ENCODE measurements around the gene PIK3CD. TPM values are rescaled to one million over a fixed set of nuclear protein-coding genes. Genes with fewer than 3 reads are reported as not detected.

Gene PIK3CD
- total RNA-seq, 1 donor from 2014 or later = 28.3 TPM

GRCh38 chr1:9726406-9726805, 74.9 kb downstream of the PIK3CD start:
- Histone ChIP-seq H3K4me3 (no peak overlapping the region), H3K4me1 (peaks cover 3% of the 10 kb centered on the region), H3K27me3 (ENCODE audit: low read depth) (no peaks in the 10 kb centered on the region), H3K27ac (no peak overlapping the region), H3K9me3 (peaks cover 8% of the 10 kb centered on the region), H3K36me3 (peaks cover 90% of the 10 kb centered on the region)
- intact Hi-C loops (cut with DNase I) = no loop called here
- ATAC-seq (no peak), DNase-seq (no peak)
- TF ChIP-seq CTCF (IDR thresholded peaks at IDR 0.05) = no peak

GRCh38 chr1:9726905-9727595, 75.5 kb downstream of the PIK3CD start:
- Histone ChIP-seq H3K4me3 (no peak overlapping the region), H3K27ac (no peak overlapping the region), H3K27me3 (ENCODE audit: low read depth) (no peaks in the 10 kb centered on the region), H3K9me3 (peaks cover 8% of the 10 kb centered on the region), H3K4me1 (peaks cover 3% of the 10 kb centered on the region), H3K36me3 (peaks cover 90% of the 10 kb centered on the region)
- no peak for TF ChIP-seq CTCF (IDR thresholded peaks at IDR 0.05)
- ATAC-seq = peak in 1 of 2 donors; percentile 6
- intact Hi-C loops (cut with DNase I) = no loop called here
- DNase-seq = no peak

DNA sequence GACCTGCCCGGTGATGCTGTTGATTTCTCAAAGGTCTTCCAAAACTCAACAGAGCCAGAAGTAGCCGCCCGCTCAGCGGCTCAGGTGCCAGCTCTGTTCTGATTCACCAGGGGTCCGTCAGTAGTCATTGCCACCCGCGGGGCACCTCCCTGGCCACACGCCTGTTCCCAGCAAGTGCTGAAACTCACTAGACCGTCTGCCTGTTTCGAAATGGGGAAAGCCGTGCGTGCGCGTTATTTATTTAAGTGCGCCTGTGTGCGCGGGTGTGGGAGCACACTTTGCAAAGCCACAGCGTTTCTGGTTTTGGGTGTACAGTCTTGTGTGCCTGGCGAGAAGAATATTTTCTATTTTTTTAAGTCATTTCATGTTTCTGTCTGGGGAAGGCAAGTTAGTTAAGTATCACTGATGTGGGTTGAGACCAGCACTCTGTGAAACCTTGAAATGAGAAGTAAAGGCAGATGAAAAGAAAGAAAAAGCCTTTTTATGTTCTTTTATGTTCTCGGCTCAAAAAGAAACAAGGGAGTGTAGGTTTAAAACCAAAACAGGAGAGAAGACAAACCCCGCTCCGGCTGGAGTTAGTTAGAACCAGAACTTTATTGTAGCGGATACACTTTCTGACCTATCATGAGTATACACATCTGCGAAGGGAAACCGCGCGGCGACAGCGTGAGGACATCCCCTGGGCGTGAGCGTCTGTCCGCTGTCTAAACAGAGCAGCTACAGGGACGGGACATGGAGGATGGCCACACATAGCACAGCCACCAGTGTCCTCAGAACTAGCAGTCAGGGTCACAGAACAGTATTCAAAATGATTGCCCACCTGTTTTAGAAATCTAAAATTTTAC, 77.1 kb downstream of the PIK3CD start:
- no peak for TF ChIP-seq CTCF (IDR thresholded peaks at IDR 0.05)
- H3K4me1 ChIP-seq = peaks cover 3% of the 10 kb centered on the region
- no peak overlapping the region for H3K4me3 ChIP-seq
- intact Hi-C loops (cut with DNase I) = no loop called here
- no peaks in the 10 kb centered on the region for H3K9me3 ChIP-seq
- peaks cover 91% of the 10 kb centered on the region for H3K36me3 ChIP-seq
- no peak overlapping the region for H3K27ac ChIP-seq
- no peaks in the 10 kb centered on the region for H3K27me3 ChIP-seq (ENCODE audit: low read depth)
- ATAC-seq (no peak), DNase-seq (no peak)

GRCh38 chr1:9729523-9729922, 78.0 kb downstream of the PIK3CD start:
- TF ChIP-seq CTCF (IDR thresholded peaks at IDR 0.05) = no peak
- intact Hi-C loops (cut with DNase I) = no loop called here
- H3K4me1 ChIP-seq = peaks cover 3% of the 10 kb centered on the region
- H3K4me3 ChIP-seq = no peak overlapping the region
- no peak for DNase-seq
- no peaks in the 10 kb centered on the region for H3K27me3 ChIP-seq (ENCODE audit: low read depth)
- no peak overlapping the region for H3K27ac ChIP-seq
- H3K9me3 ChIP-seq = no peaks in the 10 kb centered on the region
- no peak for ATAC-seq
- H3K36me3 ChIP-seq = peaks cover 91% of the 10 kb centered on the region

DNA sequence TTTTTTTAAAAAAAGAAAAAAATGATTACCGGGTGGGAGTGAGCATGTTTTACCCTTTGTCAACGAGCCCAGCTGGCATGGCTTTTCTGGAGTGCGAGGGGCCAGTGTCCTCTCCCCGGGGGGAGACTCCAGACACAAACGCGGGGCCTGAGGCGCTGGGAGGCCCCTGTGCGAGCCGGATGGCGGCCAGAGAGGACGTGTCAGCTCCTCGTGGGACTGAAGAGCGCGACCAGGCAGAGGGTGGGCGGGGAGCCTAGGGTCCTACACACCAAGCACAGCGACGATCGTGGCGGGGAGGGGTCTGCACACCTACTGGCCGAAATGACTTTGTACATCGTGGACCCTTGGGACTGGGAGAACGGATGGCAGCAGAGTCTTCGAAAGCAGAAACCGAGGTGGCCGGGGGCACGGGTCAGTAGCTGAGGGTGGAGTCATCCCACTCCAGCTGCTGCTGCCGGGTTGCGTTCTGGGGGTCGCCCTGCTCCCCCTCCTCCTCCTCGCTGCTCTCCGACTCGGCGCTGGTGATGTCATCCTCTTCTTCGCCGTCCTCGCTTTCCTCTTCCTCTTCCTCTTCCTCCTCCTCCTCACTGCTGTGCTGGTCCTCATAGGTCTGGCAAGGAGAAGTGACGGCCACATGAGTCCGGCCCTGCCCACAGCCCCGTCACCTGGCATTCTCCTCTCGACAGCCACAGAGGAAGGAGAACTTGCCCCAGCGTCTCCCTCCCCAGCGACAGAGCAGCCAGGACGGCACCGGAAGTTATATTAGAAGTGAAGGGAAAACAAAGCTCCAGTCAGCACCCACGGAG, 78.8 kb downstream of the PIK3CD start:
- Histone ChIP-seq H3K36me3 (peaks cover 97% of the 10 kb centered on the region), H3K27ac (no peak overlapping the region)
- ATAC-seq = peak; percentile 74 to 79

More for the DNA sequence above, 78.8 kb downstream of the PIK3CD start:
- no peaks in the 10 kb centered on the region for H3K9me3 ChIP-seq
- intact Hi-C loops (cut with DNase I) = no loop called here
- TF ChIP-seq CTCF (IDR thresholded peaks at IDR 0.05) = no peak
- no peak overlapping the region for H3K4me3 ChIP-seq
- H3K27me3 ChIP-seq (ENCODE audit: low read depth) = no peaks in the 10 kb centered on the region
- H3K4me1 ChIP-seq = peaks cover 3% of the 10 kb centered on the region
- peak; percentile 87 for DNase-seq

All from lower lobe of right lung (tissue), 2 donors.